ENCODE results near the gene SOX15.

DNA sequence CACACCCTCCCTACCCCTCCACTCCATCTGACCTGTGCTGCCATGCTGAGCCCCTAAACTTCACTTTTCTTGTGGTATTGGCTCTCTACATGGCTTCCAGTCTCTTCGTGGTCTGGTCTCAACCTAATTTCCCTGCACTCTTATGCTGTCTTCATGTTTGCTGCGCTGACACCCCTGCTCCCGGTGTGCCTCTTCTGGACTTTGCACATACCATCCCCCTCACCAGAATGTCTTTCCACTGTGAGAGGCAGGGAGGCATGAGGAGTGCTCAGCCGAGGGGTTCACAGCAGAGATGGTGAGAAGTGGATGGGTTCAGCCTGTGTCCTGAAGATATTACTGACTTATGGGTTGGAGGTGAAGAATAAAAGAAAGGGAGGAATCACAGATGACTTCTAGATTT lies 38.5 kb downstream of the SOX15 start:
- no peak for TF ChIP-seq POLR2A (IDR thresholded peaks at IDR 0.05)
- no peak for TF ChIP-seq EP300 (IDR thresholded peaks at IDR 0.05)
- TF ChIP-seq, protein P1, sequence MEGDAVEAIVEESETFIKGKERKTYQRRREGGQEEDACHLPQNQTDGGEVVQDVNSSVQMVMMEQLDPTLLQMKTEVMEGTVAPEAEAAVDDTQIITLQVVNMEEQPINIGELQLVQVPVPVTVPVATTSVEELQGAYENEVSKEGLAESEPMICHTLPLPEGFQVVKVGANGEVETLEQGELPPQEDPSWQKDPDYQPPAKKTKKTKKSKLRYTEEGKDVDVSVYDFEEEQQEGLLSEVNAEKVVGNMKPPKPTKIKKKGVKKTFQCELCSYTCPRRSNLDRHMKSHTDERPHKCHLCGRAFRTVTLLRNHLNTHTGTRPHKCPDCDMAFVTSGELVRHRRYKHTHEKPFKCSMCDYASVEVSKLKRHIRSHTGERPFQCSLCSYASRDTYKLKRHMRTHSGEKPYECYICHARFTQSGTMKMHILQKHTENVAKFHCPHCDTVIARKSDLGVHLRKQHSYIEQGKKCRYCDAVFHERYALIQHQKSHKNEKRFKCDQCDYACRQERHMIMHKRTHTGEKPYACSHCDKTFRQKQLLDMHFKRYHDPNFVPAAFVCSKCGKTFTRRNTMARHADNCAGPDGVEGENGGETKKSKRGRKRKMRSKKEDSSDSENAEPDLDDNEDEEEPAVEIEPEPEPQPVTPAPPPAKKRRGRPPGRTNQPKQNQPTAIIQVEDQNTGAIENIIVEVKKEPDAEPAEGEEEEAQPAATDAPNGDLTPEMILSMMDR (IDR thresholded peaks at IDR 0.05) = no peak
